Hippocampal formation (tissue), 2 donors: ENCODE results near the gene EPO.

Source experiments
- DNase-seq, 2 donors: peaks; one replicate each; lab custom pipeline; 2025; lab: John Stamatoyannopoulos, UW

EPO gene

GRCh38 chr7:100720279-100720670 is at the start of gene EPO:
TSS of gene EPO (plus strand) at chr7:100720468. CDS start at chr7:100720981, 513 bp downstream.
- no peak for DNase-seq

DNA sequence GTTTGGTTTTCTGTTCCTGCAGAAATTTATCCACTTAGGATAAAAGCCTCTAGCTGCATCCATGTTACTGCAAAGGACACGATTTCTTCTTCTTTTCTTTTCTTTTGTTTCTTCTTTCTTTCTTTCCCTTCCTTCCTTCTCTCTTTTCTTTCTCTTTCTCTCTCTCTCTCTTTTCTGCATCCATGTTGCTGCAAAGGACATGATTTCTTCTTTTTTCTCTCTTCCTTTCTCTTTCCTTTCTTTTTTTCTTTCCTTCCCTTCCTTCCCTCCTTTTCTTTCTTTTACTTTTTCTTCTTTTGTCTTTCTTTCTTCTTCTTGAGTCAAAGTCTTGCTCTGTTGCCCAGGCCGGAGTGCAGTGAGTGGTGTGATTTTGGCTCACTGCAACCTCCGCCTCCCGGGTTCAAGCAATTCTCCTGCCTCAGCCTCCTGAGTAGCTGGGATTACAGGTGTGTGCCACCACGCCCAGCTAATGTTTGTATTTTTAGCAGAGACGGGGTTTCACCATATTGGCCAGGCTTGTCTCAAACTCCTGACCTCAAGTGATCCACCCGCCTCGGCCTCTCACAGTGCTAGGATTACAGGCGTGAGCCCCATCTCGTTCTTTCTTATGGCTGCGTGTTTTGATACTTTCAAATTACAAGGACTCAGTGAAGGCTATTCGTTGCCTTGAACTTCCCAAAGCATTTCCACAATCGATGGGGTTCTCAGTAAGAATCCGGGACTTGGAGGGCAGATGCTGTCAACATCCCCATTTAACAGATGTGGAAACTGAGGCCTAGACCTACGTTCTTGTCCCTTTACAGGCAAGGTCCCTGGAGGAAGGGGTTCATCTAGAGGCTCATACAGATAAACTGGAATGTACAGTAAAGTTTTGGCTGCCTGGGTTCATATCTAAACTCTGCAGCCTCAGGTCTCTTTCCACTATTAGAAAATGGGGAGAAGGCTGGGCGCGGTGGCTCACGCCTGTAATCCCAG is 48.6 kb upstream of the EPO start:
- no peak for DNase-seq

DNA sequence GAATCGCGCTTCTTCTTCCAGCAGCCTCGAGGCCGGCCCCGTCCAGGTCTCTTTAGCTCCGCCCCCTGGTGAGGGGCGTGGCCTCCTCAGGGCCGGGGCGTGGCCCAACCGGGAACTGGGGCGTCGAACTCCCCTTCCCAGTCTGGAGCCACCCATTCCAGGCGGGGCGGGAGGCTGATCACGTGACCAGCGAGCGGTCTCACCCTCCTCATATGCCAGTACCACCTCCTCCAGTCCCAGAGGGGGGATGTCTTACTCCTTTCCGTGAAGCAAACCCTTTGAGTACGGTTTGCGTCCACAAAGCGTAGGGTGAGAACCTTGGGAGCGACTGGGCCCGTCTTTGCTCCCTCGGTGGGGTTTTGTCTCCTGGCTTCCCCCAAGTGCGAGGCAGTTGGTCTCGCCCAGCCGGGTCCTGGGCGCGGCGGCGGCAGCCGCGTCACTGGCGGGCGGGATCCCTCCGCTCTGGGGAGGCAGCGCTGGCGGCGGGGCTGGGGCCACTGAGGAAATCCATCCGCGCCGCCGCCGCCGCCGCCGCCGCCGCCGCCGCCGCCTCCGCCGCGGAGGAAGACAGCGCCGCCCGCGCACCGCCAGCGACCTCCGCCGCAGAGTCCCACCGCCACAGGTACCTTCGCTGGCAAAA is 46.8 kb upstream of the EPO start, which contains the start of gene GNB2:
GNB2 (plus strand) TSS at position 439 of the 640 bp plus-strand sequence. CDS start 2,526 bp downstream, outside the sequence.
- peak; percentile 96 to 99 for DNase-seq

- DNase-seq: no peak
Measured at GRCh38 chr7:100673942-100674410, 46.3 kb upstream of the EPO start.

GRCh38 chr7:100674411-100675104 is 45.7 kb upstream of the EPO start:
- DNase-seq: peak in 1 of 2 donors; percentile 25

GRCh38 chr7:100675105-100675451 is 45.2 kb upstream of the EPO start:
- DNase-seq: no peak

DNA sequence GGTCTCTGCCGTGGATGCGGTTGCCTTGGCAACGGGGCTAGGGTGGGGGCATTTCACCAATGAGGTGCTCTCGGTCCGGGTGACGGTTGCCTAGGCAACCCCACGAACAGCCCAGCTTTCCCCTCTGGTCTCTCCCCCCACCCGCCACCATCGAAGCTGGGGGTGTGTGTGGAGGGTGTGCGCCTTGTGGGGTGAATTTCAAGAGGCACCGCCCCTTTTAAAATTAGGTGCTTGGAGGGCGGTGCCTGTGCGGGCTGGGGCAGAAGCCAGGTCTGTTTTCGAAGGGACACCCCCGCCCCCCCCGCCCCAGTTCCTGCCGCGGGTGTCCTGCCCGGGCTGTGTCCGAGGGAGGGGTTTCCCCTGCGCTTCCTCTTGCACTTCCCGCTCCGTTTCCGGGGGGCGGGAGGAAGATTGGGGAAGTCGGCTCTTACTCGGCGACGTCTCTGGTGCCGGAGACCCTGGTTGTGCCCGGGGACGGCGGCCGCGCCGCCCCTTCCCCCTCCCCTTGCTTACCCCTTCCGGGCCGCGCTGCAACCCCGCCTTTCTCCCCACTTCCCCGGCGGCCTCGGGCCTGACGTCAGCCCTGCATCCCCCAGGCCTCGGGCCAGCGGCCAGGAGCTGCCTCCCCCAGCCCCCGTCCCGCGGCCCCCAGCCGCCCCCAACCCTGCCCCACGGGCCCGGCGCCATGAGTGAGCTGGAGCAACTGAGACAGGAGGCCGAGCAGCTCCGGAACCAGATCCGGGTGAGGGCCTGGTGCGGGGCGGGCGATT is 44.5 kb upstream of the EPO start:
- peak; percentile 56 to 58 for DNase-seq

- no peak for DNase-seq
Measured at GRCh38 chr7:100676501-100677306, 43.6 kb upstream of the EPO start.

GRCh38 chr7:100677308-100678267 is 42.7 kb upstream of the EPO start:
- no peak for DNase-seq

- DNase-seq: no peak
Measured at GRCh38 chr7:100678291-100678984, 41.8 kb upstream of the EPO start.

- DNase-seq: no peak
Measured at GRCh38 chr7:100679129-100679926, 40.9 kb upstream of the EPO start.

GRCh38 chr7:100679927-100680575 is 40.2 kb upstream of the EPO start:
- DNase-seq: no peak

GRCh38 chr7:100680576-100681271 is 39.5 kb upstream of the EPO start:
- no peak for DNase-seq

DNA sequence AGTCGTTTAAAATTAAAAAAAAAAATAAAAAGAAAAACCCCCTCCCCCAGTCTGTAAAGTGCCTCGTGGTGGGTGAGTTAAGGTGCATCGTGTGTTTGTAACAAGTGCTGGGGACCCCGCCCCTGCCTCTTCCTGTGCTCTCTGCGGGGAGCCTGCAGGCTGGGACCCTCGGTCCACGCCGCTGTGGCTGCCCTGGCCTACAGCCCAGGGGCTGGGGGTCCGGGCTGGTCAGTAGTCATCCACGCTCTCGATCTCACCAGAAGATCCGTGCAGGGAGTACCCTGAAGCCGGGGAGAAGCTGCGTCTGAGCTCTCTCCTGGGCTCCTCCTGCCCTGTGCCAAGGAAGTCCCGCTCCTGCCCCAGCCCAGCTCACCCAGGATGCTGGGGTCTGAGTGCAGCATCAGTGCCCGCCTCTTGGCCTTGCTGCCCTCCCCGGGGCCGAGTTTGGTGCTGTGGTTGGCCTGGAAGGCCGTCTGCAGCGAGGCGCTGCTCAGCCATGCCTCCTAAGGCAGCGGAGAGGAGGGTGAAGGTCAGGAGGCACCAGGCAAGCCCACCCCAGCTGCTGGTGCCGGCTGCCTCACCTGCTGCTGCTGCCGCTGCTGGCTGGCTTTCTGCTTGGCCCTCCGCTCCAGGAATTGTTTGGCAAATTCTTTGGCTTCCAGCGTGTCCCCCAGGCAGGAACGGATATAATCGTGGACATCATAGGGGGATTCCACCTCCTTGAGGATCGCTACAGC is 38.6 kb upstream of the EPO start:
- no peak for DNase-seq

- DNase-seq: no peak
Measured at GRCh38 chr7:100682228-100682741, 38.0 kb upstream of the EPO start.
